Measurements from ENCODE around the gene TMEM97.

Gene TMEM97

DNA sequence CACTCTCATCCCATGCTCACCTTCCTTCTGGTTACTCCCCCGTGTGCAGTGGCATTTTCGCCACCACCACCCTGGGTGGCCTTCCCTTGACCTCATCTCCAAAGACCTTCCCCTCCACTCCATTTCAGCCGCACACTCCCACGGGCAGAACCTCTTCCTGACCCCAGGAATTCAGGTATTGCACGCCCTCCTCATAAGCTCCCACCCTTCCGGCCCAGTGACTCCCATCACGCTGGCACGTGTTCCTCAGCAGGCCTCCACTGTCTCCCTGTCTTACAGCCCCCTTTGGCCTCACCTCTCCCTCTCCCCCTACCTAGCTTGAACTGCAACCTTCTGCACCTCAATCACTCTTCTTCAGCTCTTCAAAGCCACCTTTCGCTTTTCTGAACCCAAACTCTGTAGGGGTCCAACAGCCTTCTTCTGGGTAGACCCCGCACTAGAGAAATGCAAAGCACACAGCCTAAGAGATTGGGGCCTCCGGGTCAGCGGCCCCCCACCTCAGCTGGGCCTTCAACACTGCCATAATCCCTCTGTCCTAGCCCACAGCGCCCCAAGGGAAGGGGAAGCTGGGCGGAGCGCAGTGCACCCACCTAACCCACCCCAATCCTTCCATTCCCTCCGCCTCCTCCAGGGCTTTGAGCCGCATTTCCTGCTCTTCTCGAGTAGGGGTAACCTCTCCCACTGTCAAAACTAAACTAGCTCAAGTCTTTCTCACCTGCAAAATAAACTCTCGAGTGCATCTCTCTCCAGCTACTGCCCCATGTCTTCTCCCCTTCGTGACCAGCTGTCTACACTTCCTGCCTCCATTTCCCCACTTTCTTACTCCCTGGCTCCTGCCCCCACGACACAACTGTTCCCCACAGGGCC, 1.7 kb upstream of the TMEM97 start:
- Histone ChIP-seq H3K4me2 (ENCODE audit: low read length) (peak overlapping the region; percentile 56), H4K8ac (ENCODE audit: low read depth, low read length) (no peak overlapping the region), H3K9ac (ENCODE audit: low read length) (peak overlapping the region; percentile 72), H3K27me3 (ENCODE audit: insufficient read depth, low read length, poor library complexity) (no peaks in the 10 kb centered on the region), H3K4me3 (ENCODE audit: low read length) (no peak overlapping the region), H3K4ac (ENCODE audit: low read depth, low read length) (no peak overlapping the region), H3K56ac (ENCODE audit: low read length) (peak overlapping the region; percentile 86), H2BK15ac (replicated peaks; ENCODE audit: low read depth) (no peak overlapping the region), H3K79me1 (ENCODE audit: low read length) (peaks cover 6% of the 10 kb centered on the region), H2AK5ac (ENCODE audit: low read length) (peak overlapping the region; percentile 32), H3K23ac (ENCODE audit: low read length) (no peak overlapping the region), H2BK120ac (ENCODE audit: low read depth, low read length) (no peak overlapping the region), H2BK5ac (ENCODE audit: low read length) (no peak overlapping the region), H4K5ac (ENCODE audit: low read length) (no peak overlapping the region), H3K79me2 (ENCODE audit: control insufficient read depth, insufficient read depth, low read length) (peaks cover 32% of the 10 kb centered on the region), H3K4me1 (ENCODE audit: control insufficient read depth, low read depth, low read length) (peaks cover 7% of the 10 kb centered on the region), H3K18ac (ENCODE audit: low read length) (no peak overlapping the region), H3K27ac (ENCODE audit: low read depth, low read length) (no peak overlapping the region), H3K36me3 (ENCODE audit: control insufficient read depth, insufficient read depth, low read length) (no peaks in the 10 kb centered on the region)
- WGBS (ENCODE audit: extremely low coverage, insufficient coverage, low lambda C conversion rate): no CpG with 5 or more reads among the region's 21 CpGs
- DNase-seq: no peak

DNA sequence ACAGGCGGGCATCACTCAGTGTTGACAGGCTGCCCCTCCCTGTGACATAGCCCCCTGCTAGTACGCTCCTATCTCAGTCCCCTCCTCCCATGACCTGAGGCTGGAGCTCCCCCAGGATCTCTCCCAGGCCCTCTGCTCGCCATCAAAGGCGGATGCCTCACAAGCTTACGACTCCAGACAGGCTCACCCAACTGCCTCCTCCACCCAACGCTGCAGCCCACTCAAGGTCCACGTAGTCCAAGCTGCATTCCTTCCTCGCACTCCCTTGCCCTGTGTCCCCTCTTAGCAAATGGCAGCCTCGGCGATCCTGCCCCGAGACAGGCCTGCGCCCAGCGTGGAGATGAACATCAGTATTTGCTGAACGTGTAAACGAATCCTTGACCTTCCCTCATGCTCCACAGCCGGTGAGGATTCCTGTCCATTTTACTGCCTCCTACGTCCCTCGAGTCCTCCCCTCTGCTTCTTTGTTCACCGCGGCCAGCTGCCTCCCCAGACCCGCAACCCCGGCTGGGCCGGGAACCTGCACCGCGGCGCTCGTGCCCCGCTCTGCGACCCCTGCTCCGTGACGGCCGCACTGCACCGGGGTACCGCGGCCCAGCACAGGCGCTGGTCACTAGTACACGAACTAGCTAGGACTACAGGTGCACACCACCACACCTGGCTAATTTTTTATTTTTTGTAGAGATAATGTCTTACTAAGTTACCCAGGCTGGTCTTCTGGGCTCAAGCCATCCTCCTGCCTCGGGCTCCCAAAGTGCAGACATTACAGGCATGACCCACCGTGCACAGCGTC, 838 bp upstream of the TMEM97 start:
- peak overlapping the region; percentile 25 for H3K27ac ChIP-seq (ENCODE audit: low read depth, low read length)
- peak; percentile 40 for DNase-seq

DNA sequence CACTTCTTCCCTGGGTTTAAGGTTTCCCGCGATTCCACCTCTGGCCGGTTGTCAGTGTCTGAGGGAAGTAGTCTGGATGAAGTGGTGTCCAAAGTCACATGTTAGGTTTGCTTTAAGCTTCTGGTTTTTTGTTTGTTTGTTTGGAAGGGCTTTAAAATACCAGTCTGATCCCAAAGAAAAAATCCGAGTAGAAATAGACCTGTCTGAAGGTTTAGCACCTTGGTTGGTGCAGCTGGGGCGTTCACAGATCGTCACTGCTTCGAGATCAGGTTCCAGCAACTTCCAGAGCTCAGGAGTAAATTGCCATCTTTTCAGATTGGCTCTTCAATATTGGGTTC, 567 bp downstream of the TMEM97 start:
- Histone ChIP-seq H2BK15ac (replicated peaks; ENCODE audit: low read depth) (no peak overlapping the region), H4K5ac (ENCODE audit: low read length) (peak overlapping the region; percentile 12), H3K4me3 (ENCODE audit: low read length) (peak overlapping the region; percentile 91), H3K4me1 (ENCODE audit: control insufficient read depth, low read depth, low read length) (peaks cover 7% of the 10 kb centered on the region), H3K9ac (ENCODE audit: low read length) (peak overlapping the region; percentile 88), H3K36me3 (ENCODE audit: control insufficient read depth, insufficient read depth, low read length) (no peaks in the 10 kb centered on the region), H3K4ac (ENCODE audit: low read depth, low read length) (peak overlapping the region; percentile 66), H3K27me3 (ENCODE audit: insufficient read depth, low read length, poor library complexity) (no peaks in the 10 kb centered on the region), H3K18ac (ENCODE audit: low read length) (peak overlapping the region; percentile 63), H3K79me2 (ENCODE audit: control insufficient read depth, insufficient read depth, low read length) (peaks cover 47% of the 10 kb centered on the region), H3K23ac (ENCODE audit: low read length) (no peak overlapping the region), H3K79me1 (ENCODE audit: low read length) (peaks cover 6% of the 10 kb centered on the region), H3K56ac (ENCODE audit: low read length) (peak overlapping the region; percentile 92), H2BK120ac (ENCODE audit: low read depth, low read length) (no peak overlapping the region), H2AK5ac (ENCODE audit: low read length) (peak overlapping the region; percentile 14), H3K27ac (ENCODE audit: low read depth, low read length) (peak overlapping the region; percentile 66), H2BK5ac (ENCODE audit: low read length) (no peak overlapping the region), H3K4me2 (ENCODE audit: low read length) (peak overlapping the region; percentile 83), H4K8ac (ENCODE audit: low read depth, low read length) (no peak overlapping the region)
- no peak for DNase-seq
- WGBS (ENCODE audit: extremely low coverage, insufficient coverage, low lambda C conversion rate): no CpG with 5 or more reads among the region's 7 CpGs

More for the DNA sequence above, 838 bp upstream of the TMEM97 start:
- peaks cover 39% of the 10 kb centered on the region for H3K79me2 ChIP-seq (ENCODE audit: control insufficient read depth, insufficient read depth, low read length)
- peak overlapping the region; percentile 48 for H3K4ac ChIP-seq (ENCODE audit: low read depth, low read length)
- no peak overlapping the region for H4K8ac ChIP-seq (ENCODE audit: low read depth, low read length)
- no peak overlapping the region for H2BK5ac ChIP-seq (ENCODE audit: low read length)
- H3K4me2 ChIP-seq (ENCODE audit: low read length): peak overlapping the region; percentile 56
- H2BK15ac ChIP-seq (replicated peaks; ENCODE audit: low read depth): no peak overlapping the region
- WGBS (ENCODE audit: extremely low coverage, insufficient coverage, low lambda C conversion rate): no CpG with 5 or more reads among the region's 40 CpGs
- peaks cover 6% of the 10 kb centered on the region for H3K79me1 ChIP-seq (ENCODE audit: low read length)
- H3K36me3 ChIP-seq (ENCODE audit: control insufficient read depth, insufficient read depth, low read length): no peaks in the 10 kb centered on the region
- no peak overlapping the region for H4K5ac ChIP-seq (ENCODE audit: low read length)
- peak overlapping the region; percentile 72 for H3K9ac ChIP-seq (ENCODE audit: low read length)
- H3K4me3 ChIP-seq (ENCODE audit: low read length): peak overlapping the region; percentile 65
- no peak overlapping the region for H2BK120ac ChIP-seq (ENCODE audit: low read depth, low read length)
- H3K27me3 ChIP-seq (ENCODE audit: insufficient read depth, low read length, poor library complexity): no peaks in the 10 kb centered on the region
- H3K4me1 ChIP-seq (ENCODE audit: control insufficient read depth, low read depth, low read length): peaks cover 7% of the 10 kb centered on the region
- peak overlapping the region; percentile 19 for H3K18ac ChIP-seq (ENCODE audit: low read length)
- no peak overlapping the region for H2AK5ac ChIP-seq (ENCODE audit: low read length)
- H3K56ac ChIP-seq (ENCODE audit: low read length): peak overlapping the region; percentile 86
- no peak overlapping the region for H3K23ac ChIP-seq (ENCODE audit: low read length)

DNA sequence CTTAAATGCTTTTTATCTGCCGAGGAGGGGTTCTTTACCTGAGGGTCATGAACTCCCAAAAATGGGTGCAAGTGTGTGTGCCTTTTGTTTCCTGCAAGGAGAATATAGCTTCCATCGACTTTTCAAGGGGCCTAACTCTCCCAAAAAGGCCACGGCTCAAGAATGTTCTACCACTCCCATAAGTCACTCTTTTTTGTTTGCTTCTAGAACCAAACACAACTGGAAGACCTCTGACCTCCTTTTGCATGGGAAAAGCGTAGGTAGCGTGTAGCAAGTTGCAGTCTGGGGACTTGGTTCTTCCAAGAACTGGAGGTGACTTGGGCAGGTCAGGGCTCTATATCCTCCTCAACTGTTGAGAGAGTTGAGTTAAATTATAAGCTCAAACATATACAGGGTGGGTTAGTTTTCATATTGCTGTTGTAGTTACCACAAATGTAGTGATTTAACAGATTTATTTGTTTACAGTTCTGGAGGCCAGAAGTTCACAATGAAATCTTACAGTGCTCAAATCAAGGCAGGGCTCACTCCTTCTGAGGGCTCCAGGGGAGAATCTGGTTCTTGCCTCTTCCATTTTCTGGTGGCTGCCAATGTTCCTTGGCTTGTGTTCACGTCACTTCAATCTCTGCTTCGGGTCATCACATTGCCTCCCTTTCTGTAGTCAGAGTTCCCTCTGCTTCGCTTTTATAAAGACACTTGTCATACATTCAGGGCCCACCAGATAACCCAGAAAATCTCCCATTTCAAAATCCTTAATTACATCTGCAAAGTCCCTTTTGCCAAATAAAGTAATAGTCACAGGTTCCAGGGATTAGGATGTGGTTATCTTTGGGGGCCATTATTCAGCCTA, 1.4 kb downstream of the TMEM97 start:
- H3K79me2 ChIP-seq (ENCODE audit: control insufficient read depth, insufficient read depth, low read length): peaks cover 56% of the 10 kb centered on the region
- no peak for DNase-seq
- peak overlapping the region; percentile 91 for H3K4me3 ChIP-seq (ENCODE audit: low read length)
- no peak overlapping the region for H4K5ac ChIP-seq (ENCODE audit: low read length)
- no peak overlapping the region for H4K8ac ChIP-seq (ENCODE audit: low read depth, low read length)
- peak overlapping the region; percentile 83 for H3K4me2 ChIP-seq (ENCODE audit: low read length)
- no peak overlapping the region for H2BK15ac ChIP-seq (replicated peaks; ENCODE audit: low read depth)
- WGBS (ENCODE audit: extremely low coverage, insufficient coverage, low lambda C conversion rate): no CpG with 5 or more reads among the region's 8 CpGs
- H3K9ac ChIP-seq (ENCODE audit: low read length): peak overlapping the region; percentile 88
- H3K27ac ChIP-seq (ENCODE audit: low read depth, low read length): no peak overlapping the region
- H3K18ac ChIP-seq (ENCODE audit: low read length): no peak overlapping the region
- H3K27me3 ChIP-seq (ENCODE audit: insufficient read depth, low read length, poor library complexity): no peaks in the 10 kb centered on the region
- peaks cover 11% of the 10 kb centered on the region for H3K79me1 ChIP-seq (ENCODE audit: low read length)
- peaks cover 7% of the 10 kb centered on the region for H3K4me1 ChIP-seq (ENCODE audit: control insufficient read depth, low read depth, low read length)
- H3K36me3 ChIP-seq (ENCODE audit: control insufficient read depth, insufficient read depth, low read length): no peaks in the 10 kb centered on the region
- peak overlapping the region; percentile 40 for H2AK5ac ChIP-seq (ENCODE audit: low read length)
- H3K4ac ChIP-seq (ENCODE audit: low read depth, low read length): no peak overlapping the region
- H2BK120ac ChIP-seq (ENCODE audit: low read depth, low read length): no peak overlapping the region
- H3K56ac ChIP-seq (ENCODE audit: low read length): peak overlapping the region; percentile 92
- H2BK5ac ChIP-seq (ENCODE audit: low read length): no peak overlapping the region
- H3K23ac ChIP-seq (ENCODE audit: low read length): no peak overlapping the region

DNA sequence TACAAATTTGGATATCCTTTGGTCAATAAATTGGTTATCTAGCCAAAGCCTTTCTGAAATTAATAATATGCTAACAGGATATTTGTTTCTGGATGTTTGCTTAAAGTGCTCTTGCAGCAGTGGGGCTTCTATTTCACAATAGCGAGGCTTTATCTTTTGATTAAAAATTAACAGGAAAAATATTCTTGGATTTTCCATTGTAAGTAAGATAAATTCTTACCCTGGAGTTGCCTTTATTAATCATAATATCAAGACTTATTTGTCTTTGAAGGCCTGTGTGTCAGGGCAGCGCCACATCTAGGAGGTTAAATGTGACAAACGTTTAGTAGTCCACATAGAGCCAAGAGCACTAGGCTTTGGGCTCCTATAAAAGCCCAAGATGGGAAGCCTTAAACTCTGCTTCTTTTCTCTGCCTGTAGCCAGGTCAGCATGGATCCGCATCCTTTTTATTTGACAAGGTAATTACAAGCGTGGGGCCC, 5.3 kb downstream of the TMEM97 start:
- Histone ChIP-seq H3K56ac (ENCODE audit: low read length) (no peak overlapping the region), H3K4me2 (ENCODE audit: low read length) (no peak overlapping the region), H3K27me3 (ENCODE audit: insufficient read depth, low read length, poor library complexity) (no peaks in the 10 kb centered on the region), H3K4me3 (ENCODE audit: low read length) (no peak overlapping the region), H3K36me3 (ENCODE audit: control insufficient read depth, insufficient read depth, low read length) (peaks cover 10% of the 10 kb centered on the region), H3K4me1 (ENCODE audit: control insufficient read depth, low read depth, low read length) (peaks cover 5% of the 10 kb centered on the region), H3K27ac (ENCODE audit: low read depth, low read length) (no peak overlapping the region), H3K4ac (ENCODE audit: low read depth, low read length) (no peak overlapping the region), H2BK120ac (ENCODE audit: low read depth, low read length) (no peak overlapping the region), H3K23ac (ENCODE audit: low read length) (no peak overlapping the region), H2BK5ac (ENCODE audit: low read length) (no peak overlapping the region), H3K9ac (ENCODE audit: low read length) (peak overlapping the region; percentile 4), H2AK5ac (ENCODE audit: low read length) (no peak overlapping the region), H3K79me1 (ENCODE audit: low read length) (peaks cover 17% of the 10 kb centered on the region), H2BK15ac (replicated peaks; ENCODE audit: low read depth) (no peak overlapping the region), H4K8ac (ENCODE audit: low read depth, low read length) (no peak overlapping the region), H3K18ac (ENCODE audit: low read length) (no peak overlapping the region), H4K5ac (ENCODE audit: low read length) (no peak overlapping the region), H3K79me2 (ENCODE audit: control insufficient read depth, insufficient read depth, low read length) (peaks cover 60% of the 10 kb centered on the region)
- DNase-seq: no peak
- WGBS (ENCODE audit: extremely low coverage, insufficient coverage, low lambda C conversion rate): no CpG with 5 or more reads among the region's 5 CpGs
